Suppressor macrophage treated with lipopolysaccharide for 1 hour (primary cell): ENCODE results near the gene TMEM196.

Experiments used
- DNase-seq, 3 donors: peaks; one replicate each; pipeline ENCODE4 v3.0.0-alpha.2; 2020 to 2022

Gene TMEM196

DNA sequence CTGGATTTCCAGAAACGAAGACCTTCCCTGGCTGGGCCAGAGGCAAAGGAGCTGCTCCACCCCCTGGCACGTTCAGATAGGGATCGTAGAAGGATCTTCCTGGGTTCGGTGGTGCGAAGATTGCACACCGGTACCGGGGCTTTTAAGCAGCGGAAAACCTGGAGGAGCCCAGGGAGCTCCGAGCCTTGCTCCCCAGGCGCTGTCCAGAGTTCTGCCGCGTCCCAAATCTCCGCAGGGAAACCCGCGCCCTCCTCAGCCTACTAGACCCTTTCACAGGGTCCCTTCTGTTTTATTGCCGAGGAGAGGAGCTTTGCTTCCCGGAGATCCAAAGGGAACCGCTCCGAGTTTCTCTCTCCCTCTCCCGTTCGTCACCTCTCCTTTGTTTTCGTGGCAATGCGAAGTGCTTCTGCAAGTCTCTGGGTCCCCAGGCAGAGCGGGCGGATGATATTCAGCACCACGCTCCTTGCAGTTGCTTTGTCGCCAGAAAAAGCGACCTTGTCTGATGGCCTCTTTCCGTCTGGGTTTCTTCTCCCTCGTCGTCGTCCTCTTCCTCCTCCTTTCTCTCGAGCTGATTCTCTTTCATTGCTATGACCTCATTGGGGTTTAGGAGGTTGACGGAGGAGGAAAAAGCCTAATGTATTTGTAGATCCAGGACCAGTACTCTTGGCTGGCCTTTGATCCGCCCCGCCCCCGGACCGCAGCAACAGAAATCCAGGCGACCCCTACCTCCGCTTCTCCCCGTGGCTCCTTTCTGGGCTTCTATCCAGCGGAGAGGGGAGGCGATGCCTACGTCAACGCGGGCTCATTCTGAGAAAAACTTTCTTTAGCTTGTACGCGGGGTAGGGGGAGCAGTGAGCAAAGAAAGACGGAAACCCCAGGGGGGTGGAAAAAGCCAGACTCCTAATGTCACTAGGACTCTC lies at the start of gene TMEM196:
Gene TMEM196, minus strand, starts transcription at position 777 of the 920 bp plus-strand sequence. CDS start 921 bp downstream, outside the sequence.
- peak in 2 of 3 donors; percentile 5 to 10 for DNase-seq

DNA sequence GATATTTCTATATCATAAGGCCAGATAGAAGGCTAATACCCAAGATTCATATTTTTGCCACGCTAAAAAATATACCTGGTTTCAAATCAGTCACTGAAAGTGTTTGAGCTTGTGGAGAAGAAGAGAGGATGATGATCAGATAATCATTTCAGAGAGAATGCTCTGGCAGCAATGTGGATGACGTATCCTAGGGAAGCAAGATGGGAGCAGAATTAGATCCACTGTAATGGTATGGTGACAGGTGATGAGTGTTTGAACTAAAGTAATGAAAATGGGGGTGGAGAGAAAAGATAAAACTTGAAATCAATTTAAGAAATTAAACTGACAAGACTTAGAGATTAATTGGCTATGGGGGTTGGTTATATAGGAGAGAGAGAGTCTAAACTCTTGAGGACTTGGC lies 42.7 kb upstream of the TMEM196 start:
- no peak for DNase-seq

DNA sequence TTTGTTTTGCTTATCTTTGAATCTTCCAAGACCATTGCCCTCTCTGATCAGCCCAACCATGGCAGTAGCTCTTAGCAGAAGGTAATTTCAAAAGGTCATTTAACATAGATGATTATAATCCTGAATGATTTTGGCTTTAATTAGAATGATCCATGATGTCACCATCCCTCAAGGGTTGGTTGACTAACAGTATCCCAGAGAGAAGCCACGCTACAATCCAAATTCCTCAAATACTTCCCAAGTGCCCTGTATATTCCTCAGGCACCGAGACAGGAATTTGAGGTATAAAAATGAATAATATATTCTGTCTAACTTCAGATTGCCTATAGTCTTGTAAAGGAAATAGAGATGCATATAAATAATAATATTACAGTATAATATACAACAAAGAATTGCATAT lies 42.1 kb upstream of the TMEM196 start:
- DNase-seq: no peak

DNA sequence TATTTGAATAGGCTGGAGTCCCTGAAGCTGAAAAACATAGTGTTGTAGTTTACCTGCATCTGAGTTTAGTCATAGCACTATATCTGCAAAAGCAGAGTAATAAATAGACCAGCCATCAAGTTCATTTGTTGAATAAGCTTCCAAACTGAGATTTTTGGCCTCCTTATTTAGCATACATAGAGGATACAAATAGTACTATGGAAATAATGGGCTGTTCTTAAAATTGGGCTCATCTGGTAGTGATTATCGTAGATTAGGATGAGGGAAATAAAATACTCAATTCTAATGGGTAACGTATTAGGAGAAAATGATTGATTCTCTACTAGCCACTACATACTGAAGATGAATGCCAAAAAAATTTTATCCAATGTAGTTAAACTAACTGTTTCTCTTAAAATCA lies 41.4 kb upstream of the TMEM196 start:
- DNase-seq: no peak

DNA sequence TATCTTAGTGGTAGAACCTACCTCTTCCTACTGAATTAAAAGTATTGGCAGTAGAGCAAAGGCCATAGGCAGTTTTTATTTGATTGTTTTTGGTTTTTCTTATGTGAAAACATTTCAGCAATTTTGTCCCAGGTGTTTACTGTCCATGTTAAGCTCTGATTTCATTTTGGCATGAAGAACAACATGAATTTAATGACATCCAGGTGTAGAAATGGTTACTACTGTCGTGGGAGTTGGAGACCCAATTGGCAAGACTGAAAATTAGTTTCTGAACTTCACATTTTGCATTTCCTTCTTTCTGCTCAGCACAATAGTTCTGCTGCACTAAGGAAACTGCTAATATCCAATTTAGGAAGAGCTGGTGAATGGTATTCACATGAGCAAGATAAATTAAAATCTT lies 38.0 kb upstream of the TMEM196 start:
- no peak for DNase-seq

DNA sequence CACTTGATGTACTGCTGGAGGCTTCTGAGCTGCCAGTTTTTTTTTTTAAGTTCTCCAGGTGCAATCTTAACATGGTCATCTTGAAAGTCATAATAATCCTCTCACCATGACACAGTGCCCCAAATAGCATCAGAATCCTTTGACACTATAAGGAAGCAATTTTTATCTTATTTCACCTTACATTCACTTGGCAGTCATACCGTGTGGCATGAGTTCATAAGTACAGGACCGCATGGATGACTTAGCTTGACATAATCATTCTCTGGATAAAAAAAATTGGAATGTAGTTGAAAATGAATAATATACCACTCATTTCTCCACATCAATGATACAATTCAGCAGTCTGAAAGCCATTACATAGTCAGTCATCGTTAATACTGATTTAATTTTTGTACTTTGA lies 25.6 kb upstream of the TMEM196 start:
- no peak for DNase-seq

DNA sequence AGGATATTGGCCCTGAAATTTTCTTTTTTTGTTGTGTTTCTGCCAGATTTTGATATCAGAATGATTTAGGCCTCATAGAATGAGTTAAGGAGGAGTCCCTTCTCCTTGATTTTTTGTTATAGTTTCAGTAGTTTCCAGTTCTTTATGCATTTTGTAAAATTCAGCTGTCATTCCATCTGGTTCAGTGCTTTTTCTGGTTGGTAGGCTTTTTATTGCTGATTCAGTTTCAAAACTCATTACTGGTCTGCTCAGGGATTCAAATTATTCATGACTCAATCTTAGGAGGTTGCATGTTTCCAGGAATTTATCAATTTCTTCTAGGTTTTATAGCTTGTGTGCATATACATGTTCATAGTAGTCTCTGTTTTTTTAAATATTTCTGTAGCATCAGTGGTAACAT lies 10.1 kb upstream of the TMEM196 start:
- no peak for DNase-seq

DNA sequence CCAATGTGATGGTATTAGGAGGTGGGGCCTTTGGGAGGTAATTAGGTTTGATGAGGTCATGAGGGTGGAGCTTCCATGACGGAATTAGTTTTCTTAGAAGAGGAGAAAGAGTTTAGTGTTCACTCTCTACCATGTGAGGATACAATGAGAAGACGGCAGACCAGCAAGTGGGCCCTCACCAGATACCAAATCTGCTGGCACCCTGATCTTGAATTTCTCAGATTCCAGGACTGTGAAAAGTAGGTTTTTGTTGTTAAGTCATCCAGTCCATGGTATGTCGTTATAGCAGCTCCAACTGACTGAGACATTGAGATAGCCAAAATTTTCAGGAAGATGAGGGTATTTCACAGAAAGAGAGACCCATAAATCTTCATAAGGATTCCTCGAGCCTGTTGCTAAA lies 3.6 kb upstream of the TMEM196 start:
- no peak for DNase-seq

DNA sequence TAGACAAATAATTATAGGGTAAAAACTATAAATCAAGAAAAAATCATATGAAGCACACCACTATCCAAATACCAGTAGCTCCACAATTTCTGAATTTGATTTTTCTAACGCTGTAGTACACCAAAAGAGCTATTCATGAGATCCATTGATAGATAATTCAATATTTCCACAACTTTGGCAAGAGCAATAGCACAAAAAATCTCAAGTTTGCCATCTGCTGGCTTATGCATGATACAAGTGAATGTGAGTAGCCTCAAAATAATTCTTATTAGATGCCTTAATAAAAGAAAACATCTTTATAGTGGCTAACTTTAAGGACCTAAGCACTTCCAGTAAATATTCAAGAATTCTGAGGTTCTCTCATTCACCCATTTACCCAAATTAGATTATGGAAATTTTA lies 2.2 kb upstream of the TMEM196 start:
- no peak for DNase-seq

DNA sequence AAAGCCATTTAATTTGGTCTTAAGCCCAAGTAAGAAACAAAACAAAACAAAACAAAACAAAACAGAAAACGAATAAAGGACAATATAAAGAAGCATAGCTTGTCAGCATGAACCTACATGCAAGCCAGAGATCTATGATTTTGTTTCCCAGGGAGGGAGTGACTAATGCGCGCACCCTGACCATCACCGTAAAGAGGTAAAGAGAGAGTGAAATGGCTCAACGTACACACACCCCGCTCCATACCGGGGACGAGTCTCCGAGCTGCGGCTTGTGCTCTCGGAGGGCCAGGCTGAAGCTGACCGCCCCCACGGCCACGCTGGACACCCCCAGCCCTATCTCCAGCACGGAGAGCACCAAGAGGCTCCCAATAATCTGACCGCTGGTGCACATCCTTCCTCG lies 1.1 kb downstream of the TMEM196 start:
- DNase-seq: no peak

DNA sequence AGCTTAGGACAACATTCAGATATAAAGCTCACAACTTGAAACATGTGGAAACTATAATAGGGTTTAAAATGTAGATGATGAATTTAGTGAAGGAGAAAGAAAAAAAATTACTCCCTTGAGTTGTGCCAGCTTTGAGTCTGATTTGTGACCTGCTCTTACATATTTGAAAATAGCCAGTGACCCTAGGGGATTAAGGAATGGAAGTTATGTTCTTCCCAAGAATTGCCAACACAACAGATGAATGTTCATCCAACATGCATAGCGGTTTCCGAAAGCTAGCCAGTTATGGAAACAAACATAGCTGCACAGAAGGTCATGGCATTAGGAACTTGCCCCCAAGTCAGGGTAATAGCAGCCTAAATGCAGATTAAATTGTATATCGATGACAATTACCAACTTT lies 10.8 kb downstream of the TMEM196 start:
- DNase-seq: no peak

DNA sequence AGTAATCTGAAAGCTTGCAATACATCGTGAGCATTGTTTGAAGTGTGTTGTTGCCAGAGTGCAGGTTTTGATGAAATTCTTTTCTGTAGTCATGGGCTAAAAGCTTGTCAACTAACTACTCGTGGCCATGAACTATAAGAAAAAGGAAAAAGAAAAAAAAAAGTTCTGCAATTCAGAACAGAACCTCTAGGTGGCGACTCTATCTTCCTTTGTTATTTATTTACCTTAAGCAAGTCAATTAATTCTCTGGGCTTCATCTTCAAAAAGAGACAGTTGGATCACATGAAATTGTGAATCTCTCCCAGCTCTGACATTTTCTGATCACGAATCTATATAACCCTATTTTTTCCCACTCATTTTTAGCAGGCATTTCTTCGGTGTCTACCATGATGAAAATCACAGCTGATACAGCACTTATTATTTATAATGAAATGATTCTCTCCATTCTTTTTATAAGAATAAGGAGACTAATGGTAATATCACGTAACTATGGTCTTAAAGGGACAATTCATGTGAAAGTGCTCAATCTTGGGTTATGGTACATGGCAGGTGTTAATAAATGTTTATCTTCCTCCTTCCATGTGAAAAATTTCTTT lies 18.8 kb downstream of the TMEM196 start:
- peak; percentile 43 to 71 (median 71) for DNase-seq

DNA sequence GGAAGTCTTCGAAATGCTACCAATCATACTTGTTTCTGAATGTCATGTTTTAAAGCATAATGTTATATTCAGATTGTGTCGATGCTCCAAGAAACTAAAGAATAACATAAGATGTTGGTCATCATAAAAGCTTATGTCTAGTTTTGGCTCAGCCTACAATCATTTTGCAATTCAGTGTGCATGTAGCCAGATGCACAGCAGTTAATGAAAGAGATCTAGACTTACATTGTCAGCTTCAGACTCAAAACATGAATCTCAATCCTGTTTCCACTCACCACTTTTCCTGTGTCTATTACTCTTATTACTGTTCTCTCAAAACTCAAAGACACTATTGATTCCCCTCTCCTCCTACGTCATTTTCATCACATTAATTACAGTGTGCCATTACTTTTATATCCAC lies 21.4 kb downstream of the TMEM196 start:
- DNase-seq: no peak

DNA sequence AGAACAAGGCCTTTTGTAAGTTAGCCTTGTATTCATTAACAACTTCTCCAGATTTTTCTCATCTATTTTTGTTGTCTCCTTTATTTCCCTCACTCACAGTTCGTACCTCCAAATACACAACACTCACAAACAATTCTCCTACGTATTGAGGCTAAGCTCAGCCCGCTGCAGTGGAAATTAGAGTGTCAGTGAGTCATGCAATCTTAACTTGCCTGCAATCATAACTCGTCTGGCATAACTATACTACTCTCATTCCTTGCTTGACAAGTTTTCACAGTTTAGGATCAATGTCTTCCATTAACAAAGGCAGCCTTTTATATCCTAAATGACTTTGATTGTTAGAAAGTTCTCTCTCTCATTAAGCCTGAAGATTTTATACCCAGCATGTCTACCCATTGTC lies 23.8 kb downstream of the TMEM196 start:
- no peak for DNase-seq

DNA sequence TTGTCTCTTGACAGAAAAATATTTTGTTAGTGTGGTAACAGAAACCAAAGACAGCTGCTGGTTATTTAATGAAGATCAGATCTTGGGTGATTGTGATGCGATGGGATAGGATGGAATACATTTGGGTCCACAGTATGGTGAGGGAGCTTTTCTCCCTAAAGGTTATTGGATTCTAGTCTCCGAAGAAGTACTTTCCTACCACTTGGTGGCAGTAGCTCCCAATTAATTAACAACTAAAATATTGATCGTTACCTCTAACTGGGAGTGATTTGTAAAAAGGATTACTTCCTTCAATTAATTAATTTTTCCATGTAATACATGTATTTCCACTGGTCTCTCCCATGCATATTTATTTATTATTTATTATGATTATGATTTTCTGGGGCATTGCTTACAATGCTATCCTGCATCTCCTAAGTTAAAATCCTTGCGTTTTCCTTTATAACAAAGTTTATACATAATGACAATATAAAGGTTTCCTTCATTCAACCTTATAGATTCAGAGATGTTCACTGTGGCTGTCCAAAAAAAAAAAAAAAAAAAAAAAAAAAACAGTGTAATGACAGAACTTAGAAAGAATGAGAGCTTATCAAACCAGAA lies 25.6 kb downstream of the TMEM196 start:
- DNase-seq: peak; percentile 39 to 69 (median 61)

DNA sequence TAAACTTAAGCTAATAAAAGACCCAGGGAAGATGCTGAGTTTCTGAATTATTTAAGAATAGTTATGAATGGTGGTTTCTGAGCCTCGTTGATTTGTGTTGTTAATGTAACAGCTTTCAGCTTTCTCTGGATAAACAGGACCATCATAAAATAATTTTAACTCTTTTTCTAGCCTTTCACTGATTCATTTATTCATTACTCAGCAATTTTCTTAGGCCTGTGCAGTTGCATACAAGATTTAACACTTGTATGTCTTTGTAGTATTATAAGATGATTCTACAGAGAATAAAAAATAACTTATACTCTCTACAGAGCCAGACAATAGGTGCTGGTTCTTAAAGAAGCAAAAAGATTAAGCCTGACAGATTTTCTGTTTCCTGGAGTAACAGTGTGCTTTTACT lies 29.3 kb downstream of the TMEM196 start:
- no peak for DNase-seq

DNA sequence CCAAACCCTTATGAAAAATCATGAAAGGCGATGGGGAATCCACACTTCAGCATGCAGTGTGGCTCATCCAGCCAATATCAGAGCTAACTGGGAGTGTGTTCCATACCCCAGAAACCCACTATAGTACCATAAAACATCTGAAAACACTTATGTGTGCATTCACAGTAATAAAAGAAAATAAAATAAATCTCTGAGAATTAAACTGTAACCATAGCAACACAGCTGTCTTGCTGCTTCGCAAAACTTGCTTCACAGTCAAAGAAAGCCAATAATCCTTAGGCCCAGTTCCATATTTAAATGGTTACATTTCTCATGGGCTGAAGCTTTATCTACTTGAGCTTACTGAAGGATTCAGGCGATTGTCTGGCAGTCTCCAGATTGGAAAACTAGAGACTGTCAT lies 44.7 kb downstream of the TMEM196 start:
- DNase-seq: no peak

DNA sequence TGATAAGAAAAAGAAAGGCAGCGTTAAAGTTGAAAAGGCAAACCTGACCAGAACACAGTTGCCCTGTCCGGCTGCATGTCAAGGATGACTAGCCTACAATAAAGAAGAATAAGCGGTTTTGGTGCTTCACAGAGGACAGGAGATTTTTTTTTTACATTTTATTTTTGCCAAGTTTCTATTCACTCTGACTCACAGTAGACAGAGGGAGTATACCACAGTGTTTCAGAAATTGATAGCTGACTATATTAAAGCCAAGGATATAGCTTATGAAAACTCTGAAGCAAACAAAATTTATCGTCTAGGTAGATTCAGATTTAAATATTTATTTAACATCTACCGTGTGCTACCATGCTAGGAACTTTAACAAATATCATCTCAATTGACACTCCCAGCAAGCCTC lies 47.6 kb downstream of the TMEM196 start:
- DNase-seq: no peak

DNA sequence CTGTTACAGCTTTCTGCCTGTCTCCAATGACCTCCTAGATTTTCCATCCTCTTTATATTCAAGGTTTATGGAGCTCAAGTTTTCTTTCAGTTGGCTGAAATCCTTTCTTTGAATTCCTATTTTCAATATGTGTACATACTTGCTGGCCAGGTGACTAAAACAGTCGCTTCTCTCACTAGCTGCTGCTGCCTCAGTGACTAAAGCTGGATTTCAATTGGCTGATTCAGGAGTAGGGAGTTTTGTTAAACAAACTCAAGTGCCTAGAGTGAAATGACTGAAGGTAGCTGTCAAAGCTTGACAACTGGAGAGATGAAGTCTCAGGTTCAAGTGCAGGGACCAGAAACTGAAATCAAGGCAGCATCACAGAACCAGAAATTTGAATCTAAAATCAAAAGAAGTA lies 57.9 kb downstream of the TMEM196 start:
- DNase-seq: no peak

DNA sequence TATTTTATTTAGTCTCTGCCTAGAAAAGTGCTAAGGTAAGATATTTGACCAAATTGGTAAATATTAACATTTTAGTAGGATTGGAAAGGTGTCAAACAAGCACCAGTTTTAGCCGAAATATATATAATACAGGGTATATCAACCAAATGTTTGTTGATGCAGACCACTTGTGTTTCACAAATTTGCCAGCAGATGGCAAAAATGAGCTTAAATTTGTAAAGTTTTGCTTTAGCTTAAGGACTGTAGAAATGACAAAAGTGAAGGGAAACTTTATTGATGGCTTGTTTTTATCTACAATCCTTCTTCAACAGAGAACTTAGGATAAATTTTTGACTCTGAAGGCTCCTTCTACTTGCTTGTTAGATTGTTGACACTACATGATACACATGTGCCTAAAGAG lies 59.7 kb downstream of the TMEM196 start:
- peak; percentile 50 to 74 (median 73) for DNase-seq

DNA sequence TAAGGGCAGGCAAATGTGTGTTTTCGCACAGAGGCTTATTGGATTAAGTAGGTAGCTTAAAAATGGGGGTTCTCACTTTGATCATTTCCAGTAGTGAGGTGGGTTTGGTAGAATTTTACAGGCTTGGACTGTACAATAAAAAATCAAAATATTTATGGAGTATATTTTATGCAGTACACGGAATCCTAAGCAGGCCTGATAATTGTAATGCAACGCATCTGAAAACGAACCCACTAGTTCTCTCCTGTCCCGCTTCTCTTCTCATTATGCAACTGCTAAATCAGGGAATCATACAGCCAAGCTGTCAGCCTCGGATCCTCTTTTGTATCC lies 64.2 kb downstream of the TMEM196 start:
- no peak for DNase-seq

DNA sequence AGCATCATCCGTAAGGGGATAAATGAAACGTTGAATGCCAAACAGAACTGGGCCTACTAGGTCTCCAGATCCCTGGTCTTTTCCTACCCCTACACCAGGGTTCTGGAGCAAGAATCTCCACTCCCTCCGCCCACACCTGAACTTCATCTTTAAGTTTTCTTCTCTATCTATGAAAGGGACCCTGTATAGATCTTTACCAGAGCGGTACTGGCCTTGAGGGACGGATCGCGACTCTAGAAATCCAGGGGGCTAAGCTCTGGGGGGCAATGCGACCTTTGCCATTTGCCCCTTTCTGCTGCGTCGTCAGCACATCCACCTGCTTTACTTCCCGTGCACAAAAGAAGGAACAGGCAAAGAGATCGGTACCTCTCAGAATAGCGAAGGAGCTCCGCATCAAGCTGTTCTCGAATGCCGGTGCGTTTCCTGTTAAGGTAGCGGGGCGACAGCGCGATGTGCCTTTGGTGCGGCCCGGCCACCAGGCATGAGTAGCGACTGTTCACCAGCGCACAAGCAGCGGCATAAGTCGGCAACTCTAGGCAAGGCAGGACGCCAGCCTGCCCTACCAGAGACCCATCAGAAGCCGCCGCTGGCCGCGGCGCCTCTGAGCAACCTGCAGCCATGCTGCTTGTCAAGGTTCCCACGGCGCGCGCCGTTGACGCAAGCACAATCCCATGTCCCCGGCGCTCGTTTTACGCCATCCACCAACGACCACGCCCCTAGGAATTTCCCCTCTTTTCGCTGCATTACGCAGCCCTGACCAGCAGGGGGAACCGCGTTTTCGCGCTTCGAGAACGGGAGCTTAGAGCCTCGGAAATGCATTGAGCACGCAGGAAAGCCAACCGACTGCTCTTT lies 64.8 kb downstream of the TMEM196 start, which contains the start of gene POLR1F:
Gene POLR1F, minus strand, starts transcription at position 641 of the 852 bp plus-strand sequence. Its CDS starts 21 bp downstream, at position 620.
- DNase-seq: peak; percentile 96 to 98 (median 97)

DNA sequence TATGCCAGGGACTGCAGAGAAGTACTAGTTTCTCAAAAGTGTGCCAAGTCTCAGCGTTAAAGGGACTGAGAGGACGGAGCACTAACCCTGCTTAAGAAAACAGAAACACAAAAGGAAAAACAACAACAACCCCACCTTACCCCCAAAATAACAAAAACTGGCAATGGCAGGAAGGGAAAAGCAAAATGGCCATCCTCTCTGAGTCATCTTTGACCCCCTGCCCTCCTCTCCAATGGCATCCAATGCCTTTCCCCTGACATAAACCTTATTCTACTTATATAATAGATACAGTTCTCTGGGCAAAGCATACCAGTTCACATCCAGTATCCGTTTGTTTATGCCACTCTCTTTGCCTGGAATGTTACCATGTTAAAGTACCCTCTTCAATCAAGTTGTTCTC lies 66.2 kb downstream of the TMEM196 start:
- no peak for DNase-seq
